T-helper 22 cell (primary cell): ENCODE results near the gene TEDC1.

ENCODE experiments used
- DNase-seq: peaks from one replicate; pipeline ENCODE4 v3.0.0-alpha.2; 2020; ENCODE audit warnings: low read depth

Gene TEDC1

DNA sequence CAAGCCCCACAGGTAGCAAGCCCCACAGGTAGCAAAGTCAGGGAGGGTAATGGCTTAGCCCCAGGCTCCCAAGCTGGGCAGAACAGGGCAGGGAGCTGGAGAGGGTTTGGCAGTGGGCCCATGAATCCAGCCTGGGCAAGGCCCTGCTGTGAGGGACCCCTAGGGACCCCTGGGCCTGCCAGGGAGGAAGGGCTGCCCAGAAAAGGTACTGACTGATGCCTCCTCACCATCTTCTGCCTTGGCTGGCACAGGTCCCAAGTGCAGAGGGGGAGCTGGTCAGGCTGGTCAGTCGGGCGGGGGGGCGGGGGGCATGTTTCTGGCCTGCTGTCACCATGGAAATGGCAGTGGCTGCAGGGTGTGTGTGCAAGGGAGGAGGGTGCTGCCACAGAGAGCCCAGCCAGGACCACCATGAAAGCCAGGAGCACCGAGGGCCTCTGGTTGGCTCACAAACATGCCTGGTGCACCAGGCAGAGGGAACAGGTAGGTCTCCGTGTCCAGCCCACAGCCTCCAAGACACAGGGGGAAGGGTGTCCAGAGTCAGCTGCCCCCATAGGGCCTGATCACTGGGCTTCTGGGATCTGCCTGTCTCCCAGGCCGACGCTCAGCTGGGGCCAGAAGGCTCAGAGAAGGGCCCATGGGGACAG lies 17.9 kb upstream of the TEDC1 start:
- DNase-seq: no peak

DNA sequence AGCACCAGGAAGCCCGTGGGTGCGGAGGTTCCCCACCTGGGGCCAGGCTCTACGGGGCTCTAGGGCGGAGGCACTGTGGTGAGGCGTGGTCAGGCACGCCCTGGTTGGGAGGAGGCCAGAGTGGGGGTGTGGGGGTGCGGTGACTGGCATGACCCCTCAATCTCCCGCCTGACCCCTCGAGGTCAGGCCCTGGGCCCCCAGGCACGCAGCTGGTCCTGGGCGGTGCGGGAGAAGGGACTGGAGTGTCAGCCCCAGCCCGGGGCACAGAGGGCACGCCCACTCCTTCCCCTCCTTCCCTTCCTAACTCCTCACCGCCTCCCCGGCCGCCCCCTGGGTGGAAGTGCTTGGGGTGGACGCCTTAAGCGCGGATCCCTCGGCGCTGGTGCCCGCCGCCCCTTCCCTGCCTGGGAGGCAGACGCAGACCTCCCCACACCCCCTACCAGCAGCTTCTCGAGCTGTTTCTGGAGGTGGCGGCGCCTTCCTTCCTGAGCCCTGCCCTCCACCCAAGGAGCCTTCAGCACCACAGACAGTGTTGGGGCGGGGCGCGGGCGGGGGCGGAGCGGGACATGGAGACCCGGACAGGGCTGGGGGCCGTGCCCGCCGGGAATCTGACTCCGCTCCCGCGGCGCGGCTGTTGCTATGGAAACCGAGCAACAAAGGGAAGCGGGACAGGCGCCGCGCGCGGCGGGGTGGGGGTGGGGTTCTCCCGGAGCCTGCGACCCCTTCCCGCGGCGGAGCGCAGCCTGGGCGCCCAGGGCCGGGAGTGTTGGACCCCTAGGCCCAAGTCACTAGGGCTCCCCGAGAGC lies 17.2 kb upstream of the TEDC1 start:
- DNase-seq: peak; percentile 84

DNA sequence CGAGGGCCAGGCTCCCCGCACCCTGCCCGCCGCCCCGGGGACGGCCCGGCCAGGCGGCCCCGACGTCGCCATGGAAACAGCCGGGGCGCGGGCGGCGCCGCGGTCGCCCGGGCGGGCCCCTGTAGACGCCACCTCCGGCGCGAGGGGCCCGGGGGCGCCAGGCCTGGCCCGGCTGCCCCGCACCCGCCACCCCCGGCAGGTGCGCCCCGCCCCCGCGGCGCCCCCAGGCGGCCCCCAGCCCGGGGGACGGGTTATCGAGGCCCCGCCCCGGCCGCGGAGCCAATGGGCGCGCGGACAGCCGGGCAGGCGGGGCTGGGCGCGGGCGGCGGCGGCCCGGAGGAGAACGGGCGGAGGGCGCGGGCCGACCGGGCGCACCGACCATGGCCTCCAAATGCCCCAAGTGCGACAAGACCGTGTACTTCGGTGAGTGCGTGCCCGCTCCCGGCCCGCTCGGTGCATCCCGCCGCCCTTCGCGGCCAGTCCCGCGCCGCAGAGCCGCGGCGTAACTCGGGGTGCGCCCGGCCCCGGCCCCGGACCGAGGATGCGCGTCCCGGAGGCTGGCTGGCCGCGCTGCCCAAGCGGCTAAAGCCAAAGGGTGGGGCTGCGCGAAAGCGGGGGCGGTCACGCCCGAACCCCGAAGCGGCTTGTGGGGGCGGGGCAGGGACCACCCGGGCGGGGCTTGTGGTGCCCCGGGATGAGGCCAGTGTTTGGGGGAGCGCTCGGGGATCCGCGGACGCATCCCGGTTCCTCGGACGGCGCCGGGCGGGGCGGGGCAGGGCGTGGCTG lies 16.4 kb upstream of the TEDC1 start, which contains the start of gene CRIP2:
CRIP2 (plus strand) TSS at position 339 of the 786 bp plus-strand sequence; CDS start at position 381, 42 bp downstream.
- peak; percentile 66 for DNase-seq

DNA sequence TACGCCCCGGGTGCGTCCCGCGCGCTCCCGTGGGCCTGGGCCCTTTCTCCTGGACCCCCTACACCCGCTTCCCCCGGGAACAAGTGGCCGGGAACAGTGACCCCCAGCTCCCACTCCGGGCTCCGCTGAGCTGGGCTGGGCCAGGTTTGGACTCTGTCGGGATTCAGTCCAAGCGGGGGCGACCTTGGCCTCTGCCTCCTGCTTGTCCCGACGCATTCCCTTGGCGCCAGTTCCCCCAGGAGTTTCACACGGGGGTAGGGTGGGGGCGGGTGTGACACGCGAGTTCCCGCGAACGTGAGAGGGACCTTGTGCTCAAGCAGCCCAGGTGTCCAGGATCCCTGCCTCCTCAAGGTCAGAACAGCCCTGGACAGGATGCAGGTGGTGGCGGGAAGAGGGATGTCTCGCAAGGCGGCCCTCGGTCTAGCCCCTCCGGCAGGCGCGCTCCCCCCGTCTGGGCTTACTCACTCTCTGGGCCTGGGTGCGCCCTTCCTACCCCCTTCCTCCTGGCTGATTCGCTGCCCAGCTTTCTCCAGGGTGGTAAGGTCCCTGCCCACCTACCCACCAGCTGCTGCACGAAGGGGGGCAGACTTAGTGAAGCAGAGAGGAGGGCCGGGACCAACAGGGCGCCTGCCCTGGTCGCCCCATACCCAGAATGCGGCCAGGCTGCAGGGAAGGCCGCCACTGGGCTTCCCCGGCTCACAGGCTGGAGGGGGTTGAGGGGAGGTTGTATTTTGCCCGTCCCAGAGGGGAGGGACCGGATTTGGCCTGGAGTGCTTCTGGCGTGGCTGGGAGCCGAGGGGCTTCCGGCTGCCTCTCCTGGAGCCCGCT lies 15.6 kb upstream of the TEDC1 start:
- DNase-seq: no peak

DNA sequence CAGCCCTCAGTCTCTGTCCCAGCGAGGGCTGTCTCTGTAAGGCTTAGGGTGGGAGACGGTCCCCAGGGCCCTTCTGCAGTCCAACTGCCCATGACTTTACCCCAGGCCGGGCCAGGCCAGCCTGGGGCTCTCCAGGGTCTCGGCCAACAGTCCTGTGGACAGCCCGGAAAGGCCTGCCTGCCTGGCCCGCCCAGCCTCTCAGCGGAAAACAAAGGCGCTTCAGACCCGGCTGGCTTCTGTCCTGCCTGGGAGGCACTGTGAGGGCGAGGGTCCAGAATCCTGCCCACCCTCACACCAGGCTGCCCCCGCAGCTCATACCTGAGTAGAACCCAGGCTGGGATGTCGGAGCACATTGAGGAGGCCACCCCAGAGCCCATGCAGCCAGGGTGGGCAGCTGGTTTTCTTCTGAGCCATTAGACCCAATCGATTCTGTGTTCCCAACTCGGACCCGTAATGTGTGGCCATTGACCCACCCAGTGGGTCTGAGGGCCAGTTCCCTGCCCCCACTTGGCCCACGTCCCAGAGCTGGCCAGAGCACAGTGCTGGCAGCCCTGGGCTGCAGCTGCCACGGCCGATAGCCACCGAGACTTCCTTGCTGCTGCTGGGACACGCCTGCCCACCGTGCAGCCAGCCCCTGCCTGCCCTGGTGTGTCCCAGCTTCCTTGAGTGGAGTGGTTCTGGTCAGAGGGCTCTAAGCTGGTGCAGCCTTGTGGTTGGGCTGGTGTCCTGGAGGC lies 14.8 kb upstream of the TEDC1 start:
- DNase-seq: no peak

DNA sequence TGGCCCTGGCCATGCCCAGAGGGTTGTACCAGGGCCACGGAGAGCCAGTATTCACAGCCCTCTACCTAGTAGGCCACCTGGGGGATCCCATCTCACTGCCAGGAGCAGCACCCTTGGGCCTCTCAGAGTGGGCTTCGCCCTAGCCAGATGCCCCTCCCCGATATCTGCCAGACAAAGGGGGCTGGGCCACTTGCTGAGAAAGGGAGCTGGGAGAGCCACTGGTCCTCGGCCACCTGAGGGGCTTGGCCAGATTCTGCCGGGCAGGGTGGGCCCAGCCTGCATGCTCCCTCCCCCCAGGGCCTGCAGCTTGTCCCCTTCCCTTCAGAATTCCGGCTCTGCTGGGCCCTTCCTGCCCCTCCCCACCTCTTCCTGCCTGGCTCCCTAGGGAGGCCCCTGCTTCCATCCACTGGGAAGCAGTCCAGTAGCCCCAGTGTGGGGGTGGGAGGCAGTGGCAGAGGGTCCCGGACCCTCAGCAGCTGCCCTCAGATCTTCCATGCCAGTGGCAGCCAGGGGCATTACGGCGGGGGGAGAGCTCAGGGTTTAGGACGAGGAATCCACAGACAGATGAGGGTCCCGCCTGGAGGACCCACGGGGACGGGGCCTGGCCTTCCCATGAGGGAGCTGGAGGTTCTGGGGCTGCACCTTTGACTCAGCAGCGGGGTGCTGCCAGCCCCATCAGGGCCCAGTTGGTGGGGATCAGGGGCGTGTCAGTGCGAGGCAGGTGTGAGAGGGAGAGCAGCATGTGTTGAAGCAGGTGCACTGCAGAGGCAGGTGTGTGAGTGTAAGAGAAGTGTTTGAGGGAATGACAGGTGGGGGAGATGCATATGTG lies 14.0 kb upstream of the TEDC1 start:
- no peak for DNase-seq

DNA sequence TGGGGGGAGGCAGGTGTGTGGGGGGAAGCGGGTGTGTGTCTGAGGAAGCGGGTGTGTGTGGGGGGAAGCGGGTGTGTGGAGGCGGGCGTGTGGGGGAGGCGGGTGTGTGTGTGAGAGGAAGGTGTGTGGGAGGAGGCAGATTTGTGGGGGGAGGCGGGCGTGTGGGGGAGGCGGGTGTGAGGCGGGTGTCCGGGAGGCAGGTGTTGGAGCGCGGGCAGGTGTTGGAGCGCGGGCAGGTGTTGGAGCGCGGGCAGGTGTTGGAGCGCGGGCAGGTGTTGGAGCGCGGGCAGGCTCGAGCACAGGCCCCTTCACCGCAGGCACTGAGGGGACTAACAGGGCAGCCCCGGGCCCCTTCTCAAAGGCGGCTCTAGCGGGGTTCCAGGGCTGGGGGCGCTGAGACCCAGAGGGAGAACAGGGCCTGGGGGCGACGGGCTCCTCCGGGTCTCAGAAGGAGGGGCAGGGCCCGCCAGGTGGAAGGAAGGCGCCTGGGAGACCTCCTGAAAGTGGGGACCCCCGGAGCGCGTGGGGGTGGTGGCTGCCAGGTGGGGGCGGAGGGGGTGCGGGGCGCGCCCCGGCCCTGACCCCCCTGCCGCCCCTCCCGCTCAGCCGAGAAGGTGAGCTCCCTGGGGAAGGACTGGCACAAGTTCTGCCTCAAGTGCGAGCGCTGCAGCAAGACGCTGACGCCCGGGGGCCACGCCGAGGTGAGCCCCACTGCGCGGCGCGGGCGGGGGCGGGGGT lies 13.2 kb upstream of the TEDC1 start:
- peak; percentile 74 for DNase-seq

DNA sequence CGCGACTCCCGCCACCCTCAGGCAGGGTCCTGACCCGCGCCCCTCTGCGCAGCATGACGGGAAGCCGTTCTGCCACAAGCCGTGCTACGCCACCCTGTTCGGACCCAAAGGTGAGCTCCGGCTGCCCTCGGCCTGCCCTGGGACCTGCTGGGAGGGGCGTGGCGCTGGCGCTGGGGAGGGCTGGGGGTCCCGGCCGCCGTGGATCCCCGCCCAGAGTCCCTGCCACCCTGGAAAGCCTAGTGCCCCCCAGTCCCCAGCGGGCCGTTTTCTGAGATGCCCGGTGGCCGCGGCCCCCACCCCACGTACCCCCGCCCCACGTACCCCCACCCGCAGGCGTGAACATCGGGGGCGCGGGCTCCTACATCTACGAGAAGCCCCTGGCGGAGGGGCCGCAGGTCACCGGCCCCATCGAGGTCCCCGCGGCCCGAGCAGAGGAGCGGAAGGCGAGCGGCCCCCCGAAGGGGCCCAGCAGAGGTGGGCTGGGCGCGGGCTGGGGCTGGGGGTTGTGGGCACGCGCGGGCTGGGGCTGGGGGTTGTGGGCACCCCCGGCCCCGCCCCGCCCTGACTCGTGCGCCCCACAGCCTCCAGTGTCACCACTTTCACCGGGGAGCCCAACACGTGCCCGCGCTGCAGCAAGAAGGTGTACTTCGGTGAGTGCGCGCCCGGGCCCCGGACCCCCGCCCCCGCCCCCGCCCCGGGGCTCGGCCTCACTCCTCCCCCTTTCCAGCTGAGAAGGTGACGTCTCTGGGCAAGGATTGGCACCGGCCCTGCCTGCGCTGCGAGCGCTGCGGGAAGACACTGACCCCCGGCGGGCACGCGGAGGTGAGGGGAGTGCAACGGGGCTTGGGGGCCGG lies 12.4 kb upstream of the TEDC1 start:
- DNase-seq: peak; percentile 46

DNA sequence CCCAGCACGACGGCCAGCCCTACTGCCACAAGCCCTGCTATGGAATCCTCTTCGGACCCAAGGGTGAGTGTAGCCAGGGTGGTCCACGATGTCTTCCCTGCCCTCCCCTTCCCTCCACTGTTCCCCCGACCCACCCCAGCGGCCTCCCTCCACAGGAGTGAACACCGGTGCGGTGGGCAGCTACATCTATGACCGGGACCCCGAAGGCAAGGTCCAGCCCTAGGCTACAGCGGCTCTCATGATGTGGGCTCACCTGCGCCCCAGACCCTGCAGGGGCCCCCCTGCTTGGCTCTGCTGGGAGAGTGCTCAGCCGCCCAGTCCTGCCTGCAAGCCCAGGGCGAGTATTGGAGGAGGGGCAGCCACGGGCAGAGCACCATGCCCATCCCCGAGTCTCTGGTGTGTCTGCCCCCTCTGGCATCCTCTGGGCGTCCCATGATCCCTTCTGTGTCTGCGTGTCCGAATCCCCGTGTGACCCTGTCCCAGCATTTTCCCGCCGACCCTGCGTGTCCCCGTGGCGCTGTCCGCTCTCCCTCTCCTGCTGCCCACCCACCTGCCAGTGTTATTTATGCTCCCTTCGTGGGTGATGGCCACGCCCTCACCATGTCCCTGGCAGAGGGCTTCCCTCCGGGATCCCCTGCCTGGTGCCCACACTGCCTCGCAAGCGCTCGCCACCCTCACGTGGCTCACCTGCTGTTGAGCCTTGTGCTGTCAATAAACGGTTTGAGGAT lies 11.5 kb upstream of the TEDC1 start:
- DNase-seq: no peak

DNA sequence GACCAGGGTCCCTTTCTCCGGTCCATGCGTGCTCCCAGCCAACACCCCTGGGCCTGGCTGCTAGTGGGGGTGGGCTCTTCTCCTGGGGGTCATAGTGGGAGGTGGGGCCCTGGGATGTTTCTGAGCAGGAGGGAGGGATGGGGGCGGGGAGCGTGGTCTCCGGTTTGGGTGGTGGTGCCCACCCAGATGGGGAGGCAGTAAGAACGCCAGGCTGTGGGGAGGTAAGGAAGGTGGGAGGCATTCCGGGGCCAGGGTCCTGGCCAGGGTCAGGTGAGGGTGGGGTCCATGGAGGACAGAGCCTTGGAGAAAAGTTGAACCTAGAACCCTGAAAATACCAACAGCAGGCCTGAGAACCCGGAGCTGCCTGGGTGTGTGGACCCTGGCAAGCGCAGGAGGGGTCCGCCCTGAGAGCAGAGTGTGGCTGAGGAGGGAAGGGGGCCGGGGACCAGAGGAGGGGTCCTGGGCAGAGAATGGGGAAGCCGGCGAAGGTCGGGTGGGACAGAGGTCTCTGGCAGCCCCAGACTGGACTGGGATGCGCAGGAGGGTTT lies 10.8 kb upstream of the TEDC1 start:
- no peak for DNase-seq

DNA sequence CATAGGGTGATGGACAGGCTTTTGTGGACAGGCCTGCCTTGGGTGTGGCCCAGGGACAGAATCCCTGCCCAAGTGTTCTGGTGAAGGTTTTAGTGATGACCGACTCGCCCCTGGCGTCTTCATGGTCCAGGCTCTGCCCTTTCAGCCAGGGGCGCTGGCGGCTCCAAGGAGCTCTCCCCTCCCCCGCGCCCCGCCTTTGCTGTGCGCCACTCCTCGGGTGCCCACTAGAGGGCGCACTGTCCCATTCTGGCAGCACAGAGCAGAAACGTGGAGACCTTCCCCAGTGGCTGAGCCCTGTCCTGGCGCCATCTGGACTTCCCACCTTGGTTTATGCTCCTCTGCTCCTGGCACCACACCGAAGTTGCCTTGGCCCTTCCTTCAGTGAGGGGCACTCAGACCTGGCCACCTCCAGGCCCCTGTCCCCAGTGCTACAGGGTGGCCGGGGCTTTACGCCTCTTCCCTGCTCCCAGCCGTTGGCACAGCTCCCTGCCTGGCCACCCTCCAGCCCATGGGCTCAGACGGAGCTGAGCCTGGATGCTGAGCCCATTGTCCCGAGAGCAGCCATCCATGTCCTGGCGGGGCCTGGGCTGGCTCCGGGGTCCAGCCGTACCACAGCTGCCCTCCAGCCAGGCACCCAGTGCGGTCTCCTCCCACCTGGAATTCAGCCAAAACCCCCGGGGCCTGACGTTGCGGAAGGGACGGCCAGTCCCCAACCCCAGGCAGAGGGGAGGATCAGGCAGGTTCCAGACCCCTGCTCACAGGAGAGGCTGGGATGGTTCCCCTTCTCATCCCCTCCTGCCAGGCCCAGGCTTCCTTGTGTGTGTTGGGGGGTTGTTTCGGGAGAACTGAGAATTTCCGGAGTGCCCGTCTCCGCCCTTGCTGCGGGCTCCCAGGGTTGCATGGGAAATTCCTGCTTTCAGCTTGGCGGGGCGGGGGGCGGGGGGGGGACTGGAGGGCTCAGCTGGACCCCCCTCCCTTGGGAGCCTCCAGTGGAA lies 9.9 kb upstream of the TEDC1 start:
- peak; percentile 70 for DNase-seq

DNA sequence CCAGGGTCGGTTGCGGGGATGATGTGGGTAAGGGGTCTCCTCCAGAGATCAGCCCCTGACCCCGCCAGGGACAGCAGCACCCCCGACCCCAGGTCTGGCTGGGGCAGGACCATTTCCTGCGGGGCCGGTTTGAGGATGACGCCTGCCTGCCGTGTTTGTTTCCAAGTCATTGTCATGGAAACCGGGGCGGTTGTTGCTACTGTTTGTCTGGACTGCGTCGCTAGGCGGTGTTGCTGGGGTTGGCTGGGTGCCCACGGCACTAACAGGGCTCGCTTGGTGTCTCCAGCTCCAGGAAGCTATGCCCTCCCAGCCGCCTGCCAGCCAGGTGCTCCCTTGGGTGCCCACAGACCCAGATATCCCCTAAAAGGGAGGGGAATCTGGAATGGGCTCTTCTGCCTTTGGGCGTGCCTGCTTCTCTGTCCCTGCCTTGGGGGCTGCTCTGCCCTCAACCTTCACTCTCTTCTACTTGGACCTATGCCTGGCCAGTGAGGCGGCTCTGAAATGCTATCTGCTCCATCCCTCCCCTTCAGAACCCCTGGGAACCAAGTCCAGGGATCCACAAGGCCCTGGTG lies 9.1 kb upstream of the TEDC1 start:
- DNase-seq: peak; percentile 96

DNA sequence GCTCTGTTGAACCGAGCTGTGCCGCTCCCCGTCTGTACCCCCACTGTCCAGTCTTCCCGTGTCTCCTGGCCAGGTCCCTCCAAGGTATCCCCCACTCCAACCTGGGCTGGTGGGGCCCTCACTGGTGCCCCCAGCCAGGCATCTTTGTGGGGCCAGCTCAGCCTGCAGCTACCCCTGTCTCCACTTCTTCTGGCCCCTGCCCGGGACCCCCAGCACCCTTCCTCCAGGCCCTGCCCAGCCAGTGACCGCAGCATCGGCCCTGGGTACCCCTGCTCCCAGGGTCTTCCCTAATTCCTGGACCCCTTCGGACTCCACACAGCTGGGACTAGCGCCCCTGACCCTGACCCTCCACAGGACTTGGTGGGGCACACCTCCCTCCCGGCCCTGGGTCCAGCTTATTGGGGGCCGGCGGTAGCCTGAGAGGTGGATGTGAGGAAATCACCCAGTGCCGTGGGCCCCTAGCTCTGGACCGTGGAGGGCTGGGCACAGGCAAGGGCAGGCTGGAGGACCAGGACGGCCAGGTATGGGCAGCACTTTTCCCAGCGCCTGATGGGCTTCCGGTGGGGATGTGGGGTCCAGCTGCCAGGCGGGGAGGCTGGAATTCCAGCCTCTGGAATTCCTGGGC lies 8.4 kb upstream of the TEDC1 start:
- DNase-seq: no peak

DNA sequence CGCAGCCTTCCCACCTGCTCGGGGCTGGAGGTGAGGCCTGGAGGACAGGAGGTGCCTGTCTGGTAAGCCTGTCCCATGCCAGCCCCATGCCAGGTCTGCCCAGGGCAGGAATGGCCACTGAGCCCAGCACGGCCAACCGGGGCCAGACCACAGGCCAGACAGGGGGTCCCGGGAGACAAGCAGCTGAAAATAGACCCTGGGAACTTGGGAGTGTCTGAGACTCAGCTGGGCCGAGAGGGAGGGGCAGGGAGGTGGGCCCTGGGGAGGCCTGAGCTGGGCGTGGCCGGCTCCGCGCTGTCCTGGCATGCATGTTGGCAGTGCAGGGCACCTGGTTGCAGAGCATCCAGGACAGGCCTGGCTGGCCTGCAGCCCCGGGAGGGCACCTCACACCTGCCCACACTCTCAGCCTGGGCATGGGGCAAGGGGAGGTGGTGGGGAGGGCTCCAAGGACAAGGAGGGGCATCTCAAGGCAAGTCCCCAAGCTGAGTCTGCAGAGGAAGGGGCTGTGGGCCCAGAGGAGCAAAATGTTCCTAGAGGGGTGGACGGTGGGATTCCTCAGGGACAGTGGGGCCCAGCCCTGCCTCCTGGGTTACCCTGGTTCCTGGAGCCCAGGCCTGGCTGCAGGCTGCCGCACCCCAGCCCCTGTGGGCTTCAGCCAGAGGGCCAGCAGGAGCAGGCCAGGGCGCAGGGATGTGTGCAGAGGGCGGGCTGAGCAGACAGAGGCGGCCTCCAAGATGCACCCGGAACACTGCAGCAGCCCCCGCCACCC lies 7.6 kb upstream of the TEDC1 start:
- no peak for DNase-seq
